Measurements from ENCODE around the gene RAB31.
"Not testable (repeated sequence)": the region's sequence is repeated elsewhere in the genome, so short reads cannot be mapped to it uniquely, and the experiment has no call there.

Gene RAB31

DNA sequence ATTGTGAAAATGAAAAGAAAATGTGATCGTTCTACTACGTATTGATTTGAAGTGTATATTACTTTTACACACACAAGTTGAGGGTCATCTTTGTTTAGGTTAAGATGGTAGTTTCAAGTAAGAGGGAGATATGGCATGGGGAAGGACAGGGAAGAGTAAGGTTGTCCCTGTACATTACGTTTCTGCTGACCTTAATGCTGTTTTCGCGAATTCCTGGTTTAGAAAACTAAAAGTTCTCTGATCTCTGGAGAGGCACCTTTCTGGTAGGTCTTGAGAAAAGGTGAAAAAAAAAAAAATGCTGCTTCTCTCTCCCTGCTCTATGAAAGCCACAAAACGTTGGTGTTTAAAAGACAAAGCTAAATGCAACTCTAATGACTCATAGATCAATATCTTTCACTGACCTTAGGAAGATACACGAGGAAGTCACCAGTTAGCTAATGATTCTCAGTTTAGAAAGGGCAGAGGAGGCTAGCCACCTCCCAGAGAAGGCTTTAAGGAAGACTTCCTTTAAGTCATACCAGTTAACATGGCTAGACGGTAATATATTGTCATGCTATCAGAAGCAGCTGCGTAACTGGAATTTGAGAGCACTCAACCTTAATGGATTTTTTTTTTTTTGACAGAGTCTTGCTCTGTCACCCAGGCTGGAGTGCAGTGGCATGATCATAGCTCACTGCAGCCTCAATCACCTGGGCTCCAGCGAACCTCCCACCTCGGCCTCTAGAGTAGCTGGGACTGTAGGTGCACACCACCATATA, 190.9 kb downstream of the RAB31 start:
- no peak for DNase-seq

DNA sequence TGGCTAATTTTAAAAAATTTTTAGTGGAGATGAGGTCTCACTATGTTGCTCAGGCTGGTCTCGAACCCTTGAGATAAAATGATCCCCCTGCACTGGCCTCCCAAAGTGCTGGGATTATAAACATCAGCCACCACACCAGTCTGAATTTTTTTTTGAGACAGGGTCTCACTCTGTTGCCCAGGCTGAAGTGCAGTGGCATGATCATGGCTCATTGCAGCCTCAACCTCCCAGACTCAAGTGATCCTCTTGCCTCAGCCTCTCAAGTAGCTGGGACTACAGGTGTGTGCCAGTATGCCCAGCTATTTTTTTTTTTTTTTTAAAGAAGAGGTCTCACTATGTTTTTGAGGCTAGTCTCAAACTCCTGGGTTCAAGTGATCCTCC, 191.4 kb downstream of the RAB31 start:
- DNase-seq = not testable (repeated sequence)

DNA sequence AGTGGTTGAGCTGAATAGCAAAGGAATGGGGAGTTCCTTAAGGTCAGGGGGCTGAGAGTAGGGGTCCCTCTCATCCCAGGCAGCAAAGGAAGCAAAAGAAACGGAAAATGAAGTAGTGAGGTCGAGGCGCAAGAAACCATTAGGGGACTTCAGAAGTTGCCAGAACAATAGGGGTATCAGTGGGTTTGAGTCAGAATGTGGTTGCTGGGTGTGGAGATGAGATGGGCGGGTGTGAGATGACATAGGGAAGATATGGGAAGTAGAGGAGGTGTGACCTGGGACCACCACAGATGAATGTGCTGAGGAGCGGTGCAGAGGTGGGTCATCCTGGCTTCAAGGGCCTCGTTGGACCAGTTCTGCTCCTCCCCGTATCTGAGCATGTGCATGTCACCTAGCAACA, 192.6 kb downstream of the RAB31 start:
- no peak for DNase-seq

DNA sequence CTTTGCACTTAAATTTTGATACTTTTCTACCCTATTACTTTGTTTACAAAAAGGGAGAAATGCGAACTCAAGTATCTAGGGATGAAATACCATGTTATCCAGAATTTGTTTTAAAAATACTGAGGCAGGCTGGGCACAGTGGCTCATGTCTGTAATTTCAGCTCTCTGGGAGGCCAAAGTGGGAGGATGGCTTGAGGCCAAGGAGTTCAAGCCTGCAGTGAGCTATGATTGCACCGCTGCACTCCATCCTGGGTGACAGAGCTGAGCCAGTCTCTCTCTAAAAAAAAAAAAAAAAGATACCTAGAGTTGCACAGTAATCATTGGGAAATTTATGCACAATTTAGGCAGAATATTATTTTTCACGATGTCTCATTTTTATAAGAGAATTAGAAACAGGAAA, 193.3 kb downstream of the RAB31 start:
- DNase-seq = no peak

DNA sequence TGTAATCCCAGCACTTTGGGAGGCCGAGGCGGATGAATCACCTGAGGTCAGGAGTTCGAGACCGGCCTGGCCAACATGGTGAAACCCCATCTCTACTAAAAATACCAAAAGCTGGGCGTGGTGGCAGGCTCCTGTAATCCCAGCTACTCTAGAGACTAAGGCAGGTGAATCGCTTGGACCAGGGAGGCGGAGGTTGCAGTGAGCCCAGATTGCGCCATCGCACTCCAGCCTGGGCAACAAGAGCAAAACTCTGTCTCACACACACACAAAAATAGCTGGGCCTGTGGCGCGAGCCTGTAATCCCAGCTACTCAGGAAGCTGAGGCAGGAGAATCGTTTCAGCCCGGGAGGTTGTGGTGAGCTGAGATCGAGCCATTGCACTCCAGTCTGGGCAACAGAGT, 194.2 kb downstream of the RAB31 start:
- DNase-seq = not testable (repeated sequence)

DNA sequence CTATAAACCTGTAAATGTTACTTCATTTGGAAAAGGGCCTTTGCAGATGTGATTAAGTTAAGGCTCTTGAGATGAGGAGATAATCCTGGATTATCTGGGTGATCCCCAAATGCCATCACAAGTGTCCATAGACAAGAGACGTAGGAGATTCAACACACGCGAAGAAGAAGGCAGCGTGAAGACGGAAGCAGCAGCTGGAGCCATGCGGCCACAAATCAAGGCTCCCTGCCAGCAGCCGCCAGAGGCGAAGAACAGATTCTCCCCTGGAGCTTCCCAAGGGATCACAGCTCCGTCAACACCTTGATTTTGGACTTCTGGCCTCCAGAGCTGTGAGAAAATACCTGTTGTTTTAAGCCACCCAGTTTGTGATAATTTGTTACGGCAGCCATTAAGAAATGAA, 194.7 kb downstream of the RAB31 start:
- DNase-seq = no peak

DNA sequence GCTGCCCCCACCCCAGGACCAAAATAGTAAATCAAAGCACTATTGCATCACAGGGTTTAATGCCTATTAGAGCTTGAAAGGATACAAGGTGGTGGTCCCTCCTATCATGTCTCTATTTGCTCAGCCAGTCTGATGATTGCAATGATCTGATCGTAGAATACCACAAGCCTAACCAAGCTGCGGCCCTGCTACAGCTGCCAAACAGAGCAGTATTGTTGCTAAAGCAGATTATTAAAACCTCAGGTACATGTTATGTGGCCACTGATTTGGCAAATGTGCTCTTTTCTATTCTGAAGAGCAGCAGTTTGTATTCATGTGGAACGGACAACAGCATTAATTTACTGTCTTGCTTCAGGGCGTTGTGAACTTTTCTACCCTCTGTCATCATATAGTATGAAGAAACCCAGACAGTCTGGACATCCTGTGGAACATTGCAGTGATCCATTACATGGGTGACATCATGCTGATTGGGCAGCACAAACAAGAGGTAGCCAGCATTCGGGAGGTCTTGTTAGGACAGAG, 197.4 kb downstream of the RAB31 start:
- DNase-seq = no peak

DNA sequence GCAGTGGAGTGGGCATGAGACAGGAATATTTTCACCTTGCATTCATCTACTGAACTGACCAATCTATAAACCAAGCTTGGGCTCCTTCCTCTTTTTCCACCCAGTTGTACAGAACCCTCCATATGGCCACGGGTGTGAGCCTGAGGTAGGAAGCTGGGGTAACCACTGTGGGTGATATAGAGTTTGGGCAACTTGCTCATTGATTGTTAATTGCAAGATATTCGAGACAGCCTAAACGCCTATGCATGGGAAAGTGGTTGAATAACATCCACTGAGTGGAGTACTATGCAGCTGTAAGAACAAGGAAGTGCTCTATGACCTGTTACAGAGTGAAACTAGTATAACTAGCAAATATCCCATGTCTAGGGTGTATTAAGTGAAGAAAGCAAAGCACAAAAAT, 198.4 kb downstream of the RAB31 start:
- no peak for DNase-seq

DNA sequence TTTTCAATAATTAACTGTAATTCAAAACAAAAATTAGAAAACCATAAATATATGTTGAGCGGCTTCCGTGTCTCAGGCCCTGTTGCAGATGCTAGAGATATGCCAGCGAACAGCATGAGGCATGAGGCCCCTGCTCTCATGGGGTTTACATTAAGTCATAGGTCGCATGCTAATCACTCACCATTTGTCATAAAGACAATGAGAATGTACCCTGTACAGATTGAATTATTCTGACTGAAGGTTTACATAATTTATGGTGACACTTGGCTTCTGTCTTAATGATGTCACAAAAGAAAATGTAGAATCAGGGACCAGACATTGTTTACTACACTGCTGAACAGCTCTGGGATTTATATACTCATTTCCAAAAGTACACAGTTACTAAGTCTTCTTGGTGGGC, 199.8 kb downstream of the RAB31 start:
- DNase-seq = no peak

DNA sequence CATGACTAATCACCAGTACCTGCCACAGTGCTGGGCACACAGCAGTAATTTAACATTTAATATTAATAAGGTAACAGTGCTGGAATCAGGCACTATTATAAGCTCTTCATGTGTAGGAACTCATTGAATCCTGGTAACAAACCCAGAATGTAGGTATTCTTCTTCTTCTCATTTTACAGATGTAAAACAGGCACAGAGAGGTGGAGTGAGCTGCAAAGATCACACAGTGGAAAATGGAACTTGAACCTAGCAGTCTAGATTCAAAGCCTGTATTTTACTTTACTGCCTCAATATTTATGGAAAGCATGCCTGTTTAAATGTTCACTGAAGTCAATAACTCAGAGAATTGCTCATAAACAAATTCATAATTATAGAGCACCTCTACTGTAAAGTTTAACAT, 202.0 kb downstream of the RAB31 start:
- DNase-seq = no peak

DNA sequence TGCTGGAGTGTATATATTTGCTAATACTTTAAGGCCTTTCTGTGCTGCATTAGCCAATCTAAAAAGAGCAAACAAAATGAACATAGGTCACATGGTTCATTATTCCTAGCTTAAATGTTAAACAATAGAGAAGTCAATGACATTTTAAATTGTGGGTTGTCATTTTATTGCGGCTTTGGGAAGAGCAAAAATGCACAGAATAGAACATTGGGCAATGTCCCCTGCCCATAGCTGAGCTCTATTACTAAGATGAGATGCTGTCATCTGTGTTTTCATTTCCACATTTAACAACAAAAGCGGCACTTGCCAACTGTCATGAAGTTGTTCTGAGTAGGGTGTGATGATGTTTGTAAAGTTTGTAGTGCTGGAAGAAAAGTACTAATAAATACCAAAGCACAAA, 202.6 kb downstream of the RAB31 start:
- DNase-seq = no peak

DNA sequence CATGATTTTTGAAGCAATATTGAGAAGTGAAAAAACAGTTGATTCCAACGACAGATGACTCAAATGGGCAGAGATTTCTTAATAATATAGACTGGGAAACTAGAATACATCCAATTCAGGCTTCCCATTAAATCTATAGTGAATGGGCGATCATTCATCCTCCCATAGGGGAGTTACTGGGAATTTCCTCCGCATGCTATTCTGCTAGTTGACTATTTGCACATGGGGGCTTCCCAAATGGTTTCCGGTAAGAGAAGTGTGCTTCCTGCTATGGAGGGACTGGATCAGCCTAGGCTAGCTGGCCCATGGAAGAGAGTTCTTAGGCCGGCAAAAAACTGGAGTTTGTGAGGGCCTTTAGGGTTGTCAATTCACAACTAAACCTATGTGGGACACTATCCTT, 203.1 kb downstream of the RAB31 start:
- no peak for DNase-seq
